Stimulated activated CD8-positive, alpha-beta memory T cell treated with anti-CD3 and anti-CD28 coated beads, Interleukin-12 subunit alpha, Interleukin-12 subunit beta, amount 100 ng/mL, for 24 hours (primary cell): ENCODE measurements around the gene HELZ2.
"Not testable (repeated sequence)": the region's sequence is repeated elsewhere in the genome, so short reads cannot be mapped to it uniquely, and the experiment has no call there.

Source experiments
- DNase-seq: peaks from one replicate; pipeline ENCODE4 v3.0.0-alpha.2; 2020; ENCODE audit errors: extremely low read depth

Gene HELZ2

DNA sequence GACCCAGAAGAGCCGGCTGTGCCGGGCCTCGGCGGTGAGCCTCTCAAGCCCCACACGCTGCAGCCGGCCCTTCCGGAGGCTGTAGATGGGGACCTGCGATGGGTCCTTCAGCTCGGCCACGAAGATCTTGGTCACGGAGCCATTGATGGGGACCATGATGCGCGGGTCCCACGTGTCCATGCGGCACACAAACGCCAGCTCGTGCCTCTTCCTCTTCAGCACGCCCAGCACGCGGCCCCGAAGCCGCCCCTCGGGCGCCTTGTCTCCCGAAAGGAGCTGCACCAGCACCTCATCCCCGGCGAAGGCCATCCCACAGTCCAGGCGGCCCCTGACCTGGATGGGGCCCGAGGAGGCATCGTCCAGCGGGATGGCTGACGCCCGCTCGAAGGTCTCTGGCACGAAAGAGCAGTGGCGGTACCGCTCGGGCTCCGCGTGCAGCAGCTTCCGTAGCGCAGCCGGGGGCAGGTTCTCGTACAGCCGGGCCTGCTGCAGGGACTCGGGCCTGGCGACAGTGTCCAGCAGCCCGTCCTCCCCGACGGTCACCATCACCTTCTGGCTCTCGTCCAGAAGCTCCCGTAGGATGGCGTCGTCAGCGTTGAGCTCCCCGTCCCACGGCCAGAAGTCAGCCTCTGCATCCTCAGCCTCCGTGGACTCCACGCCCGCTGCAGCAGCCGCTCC is 8.9 kb downstream of the HELZ2 start:
- DNase-seq = no peak

DNA sequence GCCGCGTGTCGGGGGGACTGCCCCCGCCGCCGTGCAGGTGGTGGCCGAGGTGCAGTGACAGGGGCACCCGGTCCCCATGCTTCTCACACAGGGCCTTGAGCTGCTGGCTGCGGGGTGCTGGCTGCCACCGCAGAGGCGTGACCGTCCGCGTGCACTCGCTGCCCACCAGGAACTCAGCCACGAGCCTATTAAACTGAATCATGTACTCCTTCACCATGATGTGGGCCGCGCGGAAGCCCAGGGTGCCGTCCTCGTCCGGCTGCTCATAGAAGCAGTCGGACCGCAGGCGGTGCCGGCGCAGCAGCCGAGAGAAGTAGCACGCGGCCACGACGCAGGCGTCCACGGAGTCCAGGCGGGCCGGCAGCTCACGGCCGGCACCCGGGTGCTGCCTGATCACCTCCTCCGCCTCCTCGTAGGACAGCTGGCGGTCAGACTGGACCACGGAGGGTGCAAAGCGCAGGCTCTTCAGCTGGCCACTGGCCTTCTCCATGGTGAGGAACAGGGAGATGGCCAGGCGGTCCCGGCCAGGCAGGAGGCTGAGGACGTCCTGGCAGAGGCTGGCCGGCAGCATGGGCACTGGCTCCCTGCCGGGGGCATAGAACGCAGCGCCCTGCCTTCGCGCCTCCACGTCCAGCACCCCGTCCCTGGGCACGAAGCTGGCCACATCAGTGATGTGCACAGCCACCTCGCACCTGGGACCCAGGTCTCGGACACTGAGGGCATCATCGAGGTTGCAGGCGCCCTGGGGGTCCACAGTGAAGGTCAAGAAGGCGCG is 9.8 kb downstream of the HELZ2 start:
- no peak for DNase-seq

DNA sequence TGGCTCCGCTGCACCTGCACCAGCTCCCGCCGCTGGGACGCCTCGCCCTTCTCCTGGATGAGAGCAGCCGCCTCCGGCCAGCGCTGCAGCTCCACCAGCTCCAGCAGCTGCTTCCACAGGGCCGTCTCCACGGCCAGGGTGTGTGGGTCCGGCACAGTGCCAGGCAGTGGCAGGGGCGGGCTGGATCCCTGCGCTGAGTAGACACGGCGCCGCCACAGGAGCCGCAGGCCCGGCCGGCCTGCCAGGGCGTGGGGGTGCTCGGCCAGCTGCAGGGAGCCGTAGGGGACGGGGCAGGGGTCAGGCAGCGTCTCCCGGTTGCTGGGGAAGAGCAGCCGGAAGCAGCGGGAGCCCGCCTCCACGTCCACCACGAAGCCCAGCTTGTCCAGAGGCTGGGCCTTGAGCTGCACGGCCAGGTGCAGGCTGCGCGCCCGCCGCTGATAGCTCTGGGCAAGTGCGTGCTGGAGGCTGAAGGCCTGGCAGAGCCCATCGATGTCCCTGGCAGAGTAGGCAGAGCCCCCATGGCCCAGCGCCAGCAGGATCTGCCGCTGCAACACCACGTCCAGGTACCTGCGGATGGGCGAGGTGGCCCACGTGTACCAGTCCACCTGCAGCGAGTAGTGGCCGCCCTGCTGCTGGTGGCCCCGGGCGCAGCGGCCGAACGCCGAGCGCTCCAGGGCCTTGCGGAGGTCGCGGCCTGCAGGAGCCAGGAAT is 10.7 kb downstream of the HELZ2 start:
- DNase-seq = no peak

DNA sequence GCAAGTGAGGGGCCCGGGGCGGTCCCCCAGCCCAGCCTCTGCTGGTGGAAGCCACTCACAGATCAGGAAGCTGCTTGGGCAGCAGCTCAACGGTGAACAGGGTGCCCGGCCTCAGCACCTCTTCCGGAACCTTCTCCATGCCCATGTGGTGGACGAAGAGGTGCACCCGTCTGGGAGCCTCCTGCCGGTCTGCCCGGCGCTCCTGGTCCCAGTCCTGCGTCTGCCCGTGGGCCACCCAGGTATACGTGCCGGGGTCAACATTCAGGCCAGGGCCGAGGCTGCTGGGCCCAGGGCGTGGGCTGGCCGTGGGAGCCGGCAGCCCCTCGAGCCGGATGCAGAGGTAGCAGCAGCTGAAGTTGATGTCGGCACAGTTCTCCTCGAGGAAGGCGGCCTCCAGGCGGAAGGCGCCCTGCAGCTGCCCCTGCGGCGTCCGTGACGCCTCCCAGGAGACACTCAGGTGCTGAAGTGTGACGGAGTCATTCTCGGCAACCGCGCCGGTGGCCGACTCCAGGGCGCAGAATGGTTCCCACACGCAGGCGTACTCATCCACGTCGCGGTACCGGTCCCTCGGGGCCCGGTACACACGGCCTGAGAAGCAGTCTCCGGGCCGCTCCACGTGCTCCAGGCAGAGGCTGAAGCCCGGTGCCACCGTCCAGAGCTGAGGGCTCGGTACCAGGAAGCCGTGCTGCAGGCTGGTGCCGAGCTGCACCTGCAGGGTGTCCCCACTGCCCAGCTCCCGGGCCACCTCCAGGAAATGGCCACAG is 11.4 kb downstream of the HELZ2 start:
- DNase-seq = no peak

DNA sequence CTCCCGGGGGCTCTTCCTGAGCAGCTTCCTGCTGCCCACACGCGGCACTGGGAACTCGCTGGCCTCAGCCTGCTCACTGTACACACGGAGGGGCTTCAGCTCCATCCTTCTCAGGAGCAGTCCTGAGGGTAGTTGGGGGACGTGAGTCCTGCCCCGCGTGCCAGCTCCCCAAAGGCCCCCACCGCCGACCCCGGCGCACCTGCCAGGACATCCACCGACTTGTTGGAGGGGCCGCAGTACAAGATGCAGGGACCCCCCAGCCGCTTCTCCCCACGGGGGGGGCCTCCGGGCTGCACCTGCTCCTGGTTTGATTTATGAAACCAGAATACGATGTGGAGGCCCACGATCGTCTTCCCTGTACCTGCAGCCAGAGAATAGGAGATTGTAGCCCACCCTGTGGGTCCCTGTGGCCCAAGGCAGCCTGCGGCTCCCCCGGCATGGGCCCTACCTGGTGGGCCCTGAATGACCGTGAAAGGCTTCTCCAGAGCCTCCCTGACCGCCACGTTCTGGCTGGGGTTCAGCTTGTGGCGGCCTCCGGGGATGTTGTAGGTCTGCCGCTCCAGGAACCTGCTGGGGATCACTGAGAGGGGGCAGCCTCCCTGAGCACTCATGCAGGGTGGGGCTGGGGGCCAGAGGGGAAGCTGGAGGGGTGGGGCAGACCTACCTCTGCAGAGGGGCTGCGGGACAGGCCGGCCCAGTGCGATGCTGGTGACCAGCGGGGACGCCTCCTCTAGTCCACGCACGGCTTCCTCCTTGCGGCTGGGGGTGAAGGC is 12.2 kb downstream of the HELZ2 start:
- DNase-seq = no peak

DNA sequence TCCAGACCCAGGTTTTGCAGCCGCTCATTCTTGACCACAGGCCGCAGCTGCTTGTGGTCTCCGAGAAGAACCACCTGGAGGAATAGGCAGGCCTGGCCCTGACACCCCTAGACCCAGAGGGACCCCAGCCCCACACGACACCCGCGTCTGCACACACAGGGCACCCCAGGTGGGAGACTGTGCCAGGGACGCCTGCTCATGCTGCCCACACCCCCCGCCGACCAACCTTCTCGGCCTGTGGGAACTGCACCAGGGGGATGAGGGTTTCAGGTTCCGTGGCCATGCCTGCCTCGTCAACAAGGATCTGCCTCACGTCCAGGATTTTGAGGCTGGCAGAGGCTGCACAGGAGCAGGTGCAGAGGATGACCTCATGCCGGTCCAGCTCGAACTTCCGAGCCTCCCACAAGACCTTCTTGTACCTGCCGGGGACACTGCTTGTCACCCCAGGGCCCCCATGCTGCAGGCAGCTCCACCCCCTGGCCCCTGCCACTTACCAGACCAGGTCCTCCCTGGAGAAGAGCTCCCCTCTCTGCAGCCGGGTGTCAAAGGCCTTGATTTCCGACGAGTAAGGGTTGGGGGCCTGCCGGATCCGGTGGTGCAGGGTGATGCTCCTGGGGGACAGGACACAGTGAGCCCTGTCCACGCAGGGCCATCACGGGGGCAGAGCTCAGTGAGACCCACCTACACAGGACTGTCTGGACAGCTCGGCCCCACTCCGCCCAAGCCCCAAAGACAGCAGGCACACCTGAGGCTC is 13.0 kb downstream of the HELZ2 start:
- DNase-seq = no peak

DNA sequence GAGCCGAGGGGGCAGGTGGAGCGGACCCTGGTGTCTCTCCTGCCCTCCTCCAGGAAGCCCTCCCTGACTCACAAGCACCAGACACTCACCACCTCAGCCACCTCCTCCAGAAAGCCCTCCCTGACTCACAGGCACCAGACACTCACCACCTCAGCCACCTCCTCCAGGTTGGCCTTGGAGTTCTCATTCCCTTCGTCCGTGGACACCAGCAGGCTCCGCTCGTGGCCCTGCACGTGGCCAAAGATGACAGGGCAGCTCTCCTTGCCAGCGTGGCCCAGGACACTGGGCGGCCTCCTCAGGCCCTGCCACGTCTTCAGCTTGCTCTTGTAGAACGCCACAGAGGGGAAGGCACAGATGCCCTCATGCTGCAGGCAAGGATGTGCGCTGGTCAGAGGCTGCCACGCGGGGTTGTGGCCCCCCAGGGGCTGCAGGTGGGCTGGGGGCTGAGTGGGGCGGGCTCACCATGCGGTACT is 13.7 kb downstream of the HELZ2 start:
- no peak for DNase-seq

DNA sequence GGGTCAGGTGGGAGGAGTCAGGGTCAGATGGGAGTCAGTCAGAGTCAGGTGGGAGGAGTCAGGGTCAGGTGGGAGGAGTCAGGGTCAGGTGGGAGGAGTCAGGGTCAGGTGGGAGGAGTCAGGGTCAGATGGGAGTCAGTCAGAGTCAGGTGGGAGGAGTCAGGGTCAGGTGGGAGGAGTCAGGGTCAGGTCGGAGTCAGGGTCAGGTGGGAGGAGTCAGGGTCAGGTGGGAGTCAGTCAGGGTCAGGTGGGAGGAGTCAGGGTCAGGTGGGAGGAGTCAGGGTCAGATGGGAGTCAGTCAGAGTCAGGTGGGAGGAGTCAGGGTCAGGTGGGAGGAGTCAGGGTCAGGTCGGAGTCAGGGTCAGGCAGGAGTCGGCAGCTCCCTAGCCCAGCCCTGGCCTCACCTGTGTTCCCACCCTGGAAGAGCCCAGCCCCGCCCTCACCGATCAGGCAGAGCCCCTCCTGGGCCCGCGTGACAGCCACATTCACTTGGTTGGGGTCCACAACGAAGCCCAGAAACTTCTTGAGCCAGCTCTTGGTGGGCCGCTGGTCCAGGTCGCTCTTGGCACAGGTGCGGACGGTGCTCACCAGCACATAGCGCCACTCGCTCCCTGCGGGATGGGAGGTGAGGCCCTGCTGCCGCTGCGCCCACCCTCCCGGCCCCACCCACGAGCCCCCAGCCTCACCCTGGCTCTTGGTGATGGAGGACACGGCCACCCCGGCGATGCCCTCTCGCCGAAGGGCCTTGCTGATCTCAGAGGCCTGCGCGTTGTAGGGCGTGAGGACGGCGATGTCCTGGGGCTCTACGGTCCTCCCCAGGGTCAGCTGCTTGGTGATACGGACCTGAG is 14.3 kb downstream of the HELZ2 start:
- DNase-seq = not testable (repeated sequence)

DNA sequence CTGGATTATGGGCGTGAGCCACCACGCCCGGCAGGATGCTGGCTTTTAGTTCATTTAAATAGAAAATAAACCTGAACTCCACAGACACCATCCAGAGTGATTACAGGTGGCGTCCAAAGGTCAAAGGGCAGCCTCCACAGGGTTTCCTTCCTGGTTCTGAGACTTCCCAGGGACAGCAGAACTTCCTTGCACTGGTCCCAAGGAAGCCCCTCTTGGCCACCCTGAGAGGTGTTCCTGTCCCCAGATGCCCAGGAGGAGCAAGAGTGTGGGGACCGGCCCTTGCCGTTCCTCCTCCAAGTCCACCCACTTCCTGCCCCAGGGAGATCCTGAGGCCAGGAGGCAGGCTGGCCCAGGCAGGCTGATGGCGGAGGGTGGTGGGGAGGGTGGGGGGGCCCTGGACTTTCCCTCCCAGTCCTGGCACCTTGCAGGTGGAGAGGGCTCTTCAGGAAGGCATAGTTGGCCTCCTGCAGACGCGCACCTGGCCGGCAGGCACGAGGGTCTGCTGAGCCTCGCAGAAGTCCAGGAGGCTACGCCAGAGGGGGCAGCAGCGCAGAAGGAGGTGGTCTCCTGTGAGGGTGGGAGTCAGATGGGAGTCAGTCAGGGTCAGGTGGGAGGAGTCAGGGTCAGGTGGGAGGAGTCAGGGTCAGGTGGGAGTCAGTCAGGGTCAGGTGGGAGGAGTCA is 15.1 kb downstream of the HELZ2 start:
- no peak for DNase-seq

DNA sequence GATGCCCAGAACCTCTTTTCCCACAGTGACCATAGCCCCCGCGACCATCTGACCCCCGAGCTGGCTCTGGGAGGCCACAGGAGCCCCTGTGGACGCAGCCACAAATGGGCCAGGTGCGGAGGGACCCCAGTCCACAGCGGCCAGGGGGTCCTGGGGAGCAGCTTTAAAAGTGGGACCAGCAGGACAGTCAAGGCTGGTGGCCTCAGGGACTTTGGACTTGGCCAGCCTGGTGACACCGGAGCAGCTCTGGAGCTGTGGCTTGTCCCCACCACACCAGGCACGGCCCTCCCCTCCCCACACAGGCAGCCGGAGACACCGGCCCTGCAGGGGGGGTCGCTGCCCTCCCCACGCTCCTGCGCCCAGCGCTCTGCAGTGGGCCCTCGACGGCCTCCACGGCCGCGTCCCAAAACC is 16.6 kb downstream of the HELZ2 start:
- no peak for DNase-seq

DNA sequence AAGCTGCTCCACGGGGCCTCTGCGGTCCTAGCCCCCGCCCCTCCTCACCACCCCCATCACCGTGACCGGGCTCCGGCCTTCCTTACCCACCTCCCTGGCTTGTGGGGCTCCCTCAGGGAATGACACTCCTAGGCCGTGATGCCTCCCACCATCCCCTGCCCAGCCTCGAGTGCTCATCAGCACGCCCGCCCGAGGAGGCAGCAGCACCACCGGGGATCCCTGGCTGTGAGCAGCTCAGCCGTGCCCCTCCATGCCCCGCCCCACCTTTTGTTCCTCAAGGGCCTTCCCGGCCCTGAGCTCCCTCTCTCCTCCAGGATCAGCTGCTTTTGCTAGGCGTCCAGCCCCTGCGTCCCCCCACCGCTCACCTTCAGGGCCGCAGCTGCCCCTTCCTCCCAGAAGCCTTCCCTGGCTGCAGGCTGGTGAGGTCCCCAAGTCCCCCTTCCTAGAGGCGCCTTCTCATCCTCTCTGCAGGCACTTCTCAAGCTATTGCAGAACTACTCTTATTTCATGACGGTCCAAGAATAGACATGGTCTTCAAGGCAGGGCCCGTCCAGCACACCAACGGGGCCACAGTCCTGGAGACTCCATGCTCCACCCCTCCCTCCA is 17.1 kb downstream of the HELZ2 start:
- no peak for DNase-seq

DNA sequence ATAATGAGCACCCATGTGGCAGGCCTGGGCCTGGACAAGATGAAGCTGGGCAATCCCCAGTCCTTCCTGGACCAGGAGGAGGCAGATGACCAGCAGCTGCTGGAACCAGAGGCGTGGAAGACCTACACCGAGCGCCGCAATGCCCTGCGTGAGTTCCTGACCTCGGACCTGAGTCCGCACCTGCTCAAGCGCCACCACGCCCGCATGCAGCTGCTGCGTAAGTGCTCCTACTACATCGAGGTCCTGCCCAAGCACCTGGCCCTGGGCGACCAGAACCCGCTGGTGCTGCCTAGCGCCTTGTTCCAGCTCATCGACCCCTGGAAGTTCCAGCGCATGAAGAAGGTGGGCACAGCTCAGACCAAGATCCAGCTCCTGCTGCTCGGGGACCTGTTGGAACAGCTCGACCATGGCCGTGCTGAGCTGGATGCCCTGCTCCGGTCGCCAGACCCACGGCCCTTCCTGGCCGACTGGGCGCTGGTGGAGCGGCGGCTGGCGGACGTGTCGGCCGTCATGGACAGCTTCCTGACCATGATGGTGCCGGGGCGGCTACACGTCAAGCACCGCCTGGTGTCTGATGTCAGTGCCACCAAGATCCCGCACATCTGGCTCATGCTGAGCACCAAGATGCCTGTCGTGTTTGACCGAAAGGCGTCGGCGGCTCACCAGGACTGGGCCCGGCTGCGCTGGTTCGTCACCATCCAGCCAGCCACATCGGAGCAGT is 18.2 kb downstream of the HELZ2 start:
- no peak for DNase-seq

DNA sequence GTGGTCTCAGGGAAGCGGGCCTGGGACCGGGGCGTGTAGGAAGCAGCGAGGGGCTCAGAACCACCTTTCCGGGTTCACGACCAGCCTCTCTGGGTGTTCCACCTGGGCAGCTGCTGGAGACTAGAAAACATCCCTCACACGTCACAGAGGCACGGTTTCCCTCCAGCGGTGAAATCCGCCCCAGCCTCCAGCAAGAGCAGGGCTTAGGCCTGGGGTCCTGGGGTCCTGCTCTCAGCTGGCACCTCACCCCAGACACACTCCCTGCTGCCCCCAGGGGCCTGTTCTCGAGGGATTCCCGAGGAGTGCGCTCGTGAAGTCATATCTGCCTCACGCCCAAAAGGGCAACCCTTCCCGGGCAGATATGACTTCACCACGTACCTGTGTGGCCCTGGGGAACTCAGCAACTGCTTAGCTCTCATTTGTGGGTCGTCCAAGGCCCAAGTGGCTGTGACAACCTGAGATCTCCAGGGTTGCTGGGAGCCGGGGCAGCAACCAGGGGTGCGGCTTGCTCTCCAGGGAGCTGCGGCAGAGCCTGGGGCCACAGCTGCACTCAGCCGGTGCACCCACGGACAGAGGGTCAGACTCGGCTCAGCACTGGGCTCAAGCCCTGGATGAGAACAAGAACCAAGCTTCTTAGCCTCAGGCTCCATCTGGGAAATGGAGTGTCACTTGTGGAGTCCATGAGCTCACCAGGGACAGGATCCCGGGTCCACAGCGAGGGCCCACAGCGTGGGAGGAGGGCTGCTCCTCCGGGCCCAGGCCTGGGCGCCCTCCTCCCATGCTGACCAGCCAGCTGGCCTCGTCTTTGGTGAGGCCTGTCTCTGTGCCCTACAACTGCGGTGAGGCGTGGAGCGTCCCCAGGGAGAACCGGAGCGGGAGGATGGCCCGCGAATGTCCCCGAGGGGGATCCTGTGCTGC is 19.4 kb downstream of the HELZ2 start:
- DNase-seq = no peak

DNA sequence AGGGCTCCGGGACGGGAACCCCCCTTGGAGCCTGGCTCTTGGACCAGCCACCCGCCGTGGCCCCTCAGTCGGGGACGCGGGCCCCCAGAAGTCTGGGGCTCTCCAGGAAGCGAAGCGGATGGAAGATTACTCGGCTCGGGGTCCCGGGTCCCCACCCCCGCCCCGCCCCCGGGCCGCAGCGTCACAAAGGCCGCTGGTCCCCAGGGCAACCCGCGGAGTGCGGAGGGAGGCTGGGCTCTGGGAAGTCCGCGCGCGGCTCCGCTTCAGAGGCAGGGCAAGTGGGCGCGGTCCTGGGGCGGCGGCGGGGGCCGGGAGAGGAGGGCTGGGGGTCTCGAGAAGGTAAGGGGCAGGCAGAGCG is 20.1 kb downstream of the HELZ2 start, which contains the start of gene FNDC11:
TSS of gene FNDC11 (plus strand) at position 227 of the 358 bp plus-strand sequence. CDS start 1,505 bp downstream, outside the sequence.
- DNase-seq = no peak

DNA sequence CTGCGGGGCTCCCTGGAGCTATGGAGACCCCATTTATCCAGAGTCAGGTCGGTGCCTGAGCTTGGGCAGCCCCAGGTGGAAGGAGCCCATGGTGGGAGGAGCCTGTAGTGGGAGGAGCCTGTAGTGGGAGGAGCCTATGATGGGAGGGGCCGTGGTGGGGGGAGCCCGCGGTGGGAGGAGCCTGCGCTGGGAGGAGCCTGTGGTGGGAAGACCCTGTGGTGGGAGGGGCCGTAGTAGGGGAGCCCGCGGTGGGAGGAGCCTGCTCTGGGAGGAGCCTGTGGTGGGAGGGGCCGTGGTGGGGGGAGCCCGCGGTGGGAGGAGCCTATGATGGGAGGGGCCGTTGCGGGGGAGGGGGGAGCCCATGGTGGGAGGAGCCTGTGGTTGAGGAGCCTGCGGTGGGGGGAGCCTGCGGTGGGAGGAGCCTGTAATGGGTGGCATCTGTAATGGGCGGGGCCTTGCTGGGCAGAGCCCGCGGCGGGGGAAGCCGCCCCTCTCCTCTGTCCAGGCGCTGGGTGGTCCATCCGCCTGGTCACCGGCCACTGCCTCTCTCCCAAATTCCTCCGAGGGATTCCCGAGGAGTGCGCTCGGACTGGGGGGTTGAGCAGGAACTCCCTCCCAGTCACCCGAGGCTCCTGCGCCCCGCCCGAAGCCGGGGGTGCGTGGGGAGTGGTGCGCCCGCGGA is 20.6 kb downstream of the HELZ2 start:
- DNase-seq = peak; percentile 58
